Measurements from ENCODE around the gene MAT2B.

MAT2B gene

GRCh38 chr5:163505368-163506094 is at the start of gene MAT2B:
Gene MAT2B (plus strand): TSS chr5:163505619. CDS start chr5:163505687, 68 bp downstream.
- DNase-seq (ENCODE audit: low read depth in 3 of 3, low spot score in 1 of 3), result peak; percentile 84 to 90 (median 89)

- DNase-seq (ENCODE audit: low read depth in 3 of 3, low spot score in 1 of 3), result no peak
Measured at GRCh38 chr5:163456029-163456589, 49.3 kb upstream of the MAT2B start.

GRCh38 chr5:163456840-163457239 is 48.6 kb upstream of the MAT2B start:
- no peak for DNase-seq (ENCODE audit: low read depth in 3 of 3, low spot score in 1 of 3)

DNA sequence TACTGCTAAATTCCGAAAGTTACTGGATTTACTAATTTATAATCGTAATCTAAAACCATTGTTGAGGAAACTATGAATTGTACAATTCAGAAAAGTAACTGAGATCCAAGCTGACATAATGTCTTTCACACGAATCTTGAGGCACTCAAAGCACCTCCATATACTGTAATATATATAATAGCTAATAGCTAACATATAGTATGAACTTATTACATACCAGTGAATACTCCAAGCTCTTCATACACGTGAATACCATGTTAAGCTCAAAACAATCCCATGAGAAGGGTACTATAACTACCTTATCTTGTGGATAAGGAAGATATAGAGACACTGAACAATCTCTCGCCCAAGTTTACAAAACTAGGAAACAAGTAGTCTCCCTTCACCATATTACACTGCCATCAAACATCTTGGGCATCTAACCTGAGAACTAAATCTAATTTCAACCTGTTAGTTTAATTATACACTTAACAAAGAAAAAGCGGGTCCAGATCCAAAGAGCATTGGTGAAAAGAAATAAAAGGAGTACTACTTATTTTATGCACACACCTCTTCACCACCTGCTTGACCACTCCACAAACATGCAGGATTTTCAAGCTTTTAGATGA is 46.5 kb upstream of the MAT2B start:
- DNase-seq (ENCODE audit: low read depth in 3 of 3, low spot score in 1 of 3), result no peak

DNA sequence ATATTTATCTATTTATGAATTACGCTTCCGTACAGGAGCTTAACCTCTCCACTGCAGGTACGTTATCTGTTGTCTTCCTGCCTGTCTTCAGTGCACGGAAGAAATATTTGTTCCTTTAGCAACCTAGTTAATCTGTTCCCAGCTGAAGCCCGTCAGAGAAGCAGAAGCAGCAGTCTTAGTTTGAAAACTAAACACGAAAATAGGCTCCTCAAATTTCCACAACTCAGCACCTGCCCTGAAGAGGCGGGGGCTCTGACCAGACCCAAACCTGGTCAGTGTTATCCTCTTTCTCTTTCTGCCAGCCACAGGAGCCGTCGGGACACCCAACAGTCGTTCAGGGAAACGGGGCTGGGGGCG is 46.0 kb upstream of the MAT2B start:
- no peak for DNase-seq (ENCODE audit: low read depth in 3 of 3, low spot score in 1 of 3)

DNA sequence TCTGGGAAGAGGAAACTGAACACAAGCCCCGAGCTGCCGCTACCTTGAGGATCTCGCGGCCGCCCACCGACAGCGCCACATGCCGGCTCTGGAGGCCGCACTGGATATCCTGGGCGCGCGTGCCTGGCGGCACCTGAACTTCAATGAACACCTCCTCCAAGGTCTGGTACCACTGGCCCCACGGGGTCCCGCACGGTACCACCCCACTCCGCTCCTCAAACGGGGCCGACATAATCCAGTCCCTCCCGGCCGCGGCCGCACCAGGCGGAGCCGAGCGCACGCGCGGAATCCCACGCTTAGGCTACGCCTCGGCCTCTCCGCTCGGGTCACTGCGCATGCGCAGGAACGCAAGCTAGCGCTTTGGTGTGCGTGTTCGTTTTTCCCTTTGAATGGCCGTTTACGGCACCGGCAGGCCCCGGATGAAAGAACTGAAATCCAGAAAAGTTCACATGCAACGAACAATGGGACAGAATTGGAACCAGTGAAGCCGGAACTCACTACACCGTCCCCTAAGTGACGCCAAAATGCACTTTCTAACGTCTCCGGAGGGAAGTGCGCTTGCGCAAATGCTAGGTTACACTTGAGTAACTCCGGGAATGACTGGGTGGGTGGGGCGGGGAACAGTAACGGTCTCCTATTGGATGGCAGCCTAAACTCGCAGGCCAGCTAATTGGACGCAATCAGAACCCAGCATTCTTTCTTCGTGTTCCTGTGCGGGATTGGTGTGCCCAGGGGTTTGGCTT is 45.4 kb upstream of the MAT2B start, which contains the start of gene NUDCD2:
Gene NUDCD2, minus strand, starts transcription at position 284 of the 743 bp plus-strand sequence. Its CDS starts 52 bp downstream, at position 232.
- peak; percentile 84 to 91 (median 87) for DNase-seq (ENCODE audit: low read depth in 3 of 3, low spot score in 1 of 3)

- DNase-seq (ENCODE audit: low read depth in 3 of 3, low spot score in 1 of 3), result no peak
Measured at GRCh38 chr5:163460562-163461171, 44.8 kb upstream of the MAT2B start, which contains the start of gene HMMR. Gene HMMR (plus strand): TSS chr5:163460632. CDS start chr5:163460693, 61 bp downstream.

DNA sequence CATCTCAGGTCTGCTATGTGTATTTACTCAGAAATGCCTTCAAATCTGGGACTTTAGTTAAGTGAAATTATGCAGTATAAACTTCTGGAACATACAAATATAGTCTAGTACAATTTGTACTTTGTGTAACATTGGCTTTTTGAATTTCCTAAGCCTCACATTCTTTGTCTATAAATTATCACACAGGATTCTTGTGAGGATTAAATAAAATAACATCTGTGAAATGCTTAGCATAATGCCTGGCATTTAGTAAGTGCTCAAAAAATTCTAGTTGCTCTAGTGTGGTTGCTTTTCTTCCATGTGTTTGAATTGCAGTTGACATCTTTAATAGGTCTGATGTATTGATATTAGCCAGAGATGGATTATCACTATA is 42.4 kb upstream of the MAT2B start:
- DNase-seq (ENCODE audit: low read depth in 3 of 3, low spot score in 1 of 3), result no peak

DNA sequence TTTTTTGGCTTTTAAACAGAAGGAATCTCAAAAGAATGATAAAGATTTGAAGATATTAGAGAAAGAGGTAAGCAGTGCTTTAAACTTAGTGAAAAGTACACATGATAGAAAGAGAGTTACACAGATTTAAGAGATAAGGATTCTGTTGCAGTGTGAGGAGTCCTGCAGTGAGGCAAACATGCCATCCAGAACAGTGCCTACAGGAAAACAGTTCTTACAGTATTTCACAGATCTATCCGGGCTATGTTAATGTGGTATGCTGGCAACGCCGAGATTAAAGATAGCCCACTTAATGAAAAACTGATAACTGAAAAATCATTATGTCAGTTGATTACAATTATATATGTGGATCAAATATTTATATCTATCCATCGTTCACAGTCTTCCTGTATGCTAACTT is 37.7 kb upstream of the MAT2B start:
- no peak for DNase-seq (ENCODE audit: low read depth in 3 of 3, low spot score in 1 of 3)

DNA sequence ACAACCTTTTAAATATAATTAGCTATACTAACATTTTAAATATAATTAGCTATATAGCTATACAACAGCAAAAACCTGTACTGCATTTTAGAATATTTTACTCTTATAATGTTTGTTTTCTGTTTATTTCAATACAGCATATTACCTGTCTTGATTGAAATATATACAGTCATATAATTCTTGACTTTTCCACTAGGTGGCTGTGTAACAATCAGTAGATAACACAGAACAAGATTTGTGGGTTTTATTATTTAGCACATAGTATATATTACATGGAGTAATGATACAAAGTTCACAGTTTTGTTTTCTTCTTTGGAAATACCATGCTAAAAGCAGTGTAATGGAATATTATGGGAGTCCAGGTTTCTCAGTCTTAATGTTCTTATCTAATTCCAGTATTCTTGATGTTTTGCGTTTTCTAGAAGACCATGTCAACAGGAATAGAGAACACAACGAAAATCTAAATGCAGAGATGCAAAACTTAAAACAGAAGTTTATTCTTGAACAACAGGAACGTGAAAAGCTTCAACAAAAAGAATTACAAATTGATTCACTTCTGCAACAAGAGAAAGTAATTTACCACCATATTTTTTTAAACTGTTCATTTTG is 31.7 kb upstream of the MAT2B start:
- no peak for DNase-seq (ENCODE audit: low read depth in 3 of 3, low spot score in 1 of 3)

- DNase-seq (ENCODE audit: low read depth in 3 of 3, low spot score in 1 of 3), result no peak
Measured at GRCh38 chr5:163475411-163475810, 30.0 kb upstream of the MAT2B start.

DNA sequence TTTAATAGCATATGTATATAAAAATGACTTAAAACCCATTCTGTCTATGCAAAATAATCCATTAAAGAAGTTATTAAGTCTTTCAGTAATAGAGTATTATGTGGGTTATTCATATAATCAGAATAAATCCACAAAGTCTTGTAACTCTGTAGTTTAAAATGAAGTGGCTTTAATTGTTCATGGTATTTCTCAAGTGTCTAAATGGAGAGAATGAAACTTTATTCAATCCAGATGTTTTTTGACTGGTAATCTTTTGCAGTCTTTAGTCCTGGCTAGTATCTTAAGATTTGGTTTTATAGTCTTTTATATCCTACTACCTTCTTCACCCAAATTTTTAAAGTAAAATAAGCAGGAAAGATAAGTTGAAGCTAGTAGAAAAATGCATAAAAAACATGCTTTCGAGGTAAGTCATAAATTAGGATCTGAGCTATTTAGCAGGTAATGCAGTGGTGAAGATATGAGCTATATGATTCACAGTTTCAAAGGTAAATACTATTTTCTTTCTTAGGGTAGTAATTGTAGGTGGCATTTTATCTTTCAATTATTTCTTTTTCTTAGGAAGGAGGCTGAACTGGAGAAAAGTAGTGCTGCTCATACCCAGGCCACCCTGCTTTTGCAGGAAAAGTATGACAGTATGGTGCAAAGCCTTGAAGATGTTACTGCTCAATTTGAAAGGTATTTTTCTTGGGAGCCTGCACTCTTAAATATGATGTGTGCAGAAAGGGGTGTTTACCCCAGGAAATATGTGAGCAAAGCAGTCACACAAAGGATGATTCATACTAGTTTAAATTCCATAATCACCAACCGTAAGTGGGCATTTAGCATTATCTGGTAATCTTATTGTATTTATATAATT is 27.1 kb upstream of the MAT2B start:
- no peak for DNase-seq (ENCODE audit: low read depth in 3 of 3, low spot score in 1 of 3)

- DNase-seq (ENCODE audit: low read depth in 3 of 3, low spot score in 1 of 3), result no peak
Measured at GRCh38 chr5:163478982-163479271, 26.5 kb upstream of the MAT2B start.

GRCh38 chr5:163489055-163489744 is 16.2 kb upstream of the MAT2B start:
- no peak for DNase-seq (ENCODE audit: low read depth in 3 of 3, low spot score in 1 of 3)

- no peak for DNase-seq (ENCODE audit: low read depth in 3 of 3, low spot score in 1 of 3)
Measured at GRCh38 chr5:163489745-163490075, 15.7 kb upstream of the MAT2B start.

DNA sequence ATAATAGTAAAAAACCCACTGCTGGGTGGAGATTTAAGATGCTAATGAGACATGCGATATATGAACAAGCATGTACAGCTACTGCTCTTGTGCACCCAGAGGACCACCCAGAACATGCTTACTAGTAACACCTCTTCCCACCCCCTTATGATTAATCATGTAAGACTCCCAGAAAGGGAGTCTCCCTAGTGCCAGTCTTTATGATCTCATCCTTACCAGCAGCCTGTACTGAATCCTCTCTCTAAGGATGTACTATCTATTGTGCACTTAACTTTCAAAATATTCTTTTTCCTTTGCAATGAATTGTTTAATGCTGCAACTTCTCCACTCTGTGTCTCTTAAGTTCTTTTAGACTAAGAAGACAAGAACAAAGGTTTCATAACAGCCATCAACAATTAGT is 9.1 kb upstream of the MAT2B start:
- no peak for DNase-seq (ENCODE audit: low read depth in 3 of 3, low spot score in 1 of 3)

GRCh38 chr5:163497315-163497714 is 8.1 kb upstream of the MAT2B start:
- DNase-seq (ENCODE audit: low read depth in 3 of 3, low spot score in 1 of 3), result no peak

DNA sequence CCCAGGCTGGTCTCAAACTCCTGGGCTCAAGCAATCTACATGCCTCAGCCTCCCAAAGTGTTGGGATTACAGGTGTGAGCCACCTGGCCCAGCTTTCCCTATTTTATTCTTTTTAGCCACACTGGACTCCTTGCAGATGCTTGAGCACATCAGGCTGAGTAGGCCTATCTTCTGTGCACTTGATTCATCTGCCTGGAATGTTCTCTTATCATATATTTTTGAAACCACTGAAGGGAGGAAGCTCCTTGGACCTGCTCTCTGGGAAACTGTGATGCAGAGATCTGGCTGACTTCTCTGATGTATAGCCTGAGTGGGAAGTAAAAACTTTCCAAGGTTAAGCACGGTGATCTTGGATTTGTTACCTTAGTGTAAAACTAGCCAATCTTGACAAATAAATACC is 6.5 kb upstream of the MAT2B start:
- DNase-seq (ENCODE audit: low read depth in 3 of 3, low spot score in 1 of 3), result no peak

- DNase-seq (ENCODE audit: low read depth in 3 of 3, low spot score in 1 of 3), result no peak
Measured at GRCh38 chr5:163502521-163502920, 2.9 kb upstream of the MAT2B start.
